ENCODE measurements around the gene TNN.
"Not testable (repeated sequence)": the region's sequence is repeated elsewhere in the genome, so short reads cannot be mapped to it uniquely, and the experiment has no call there.

Gene TNN

GRCh38 chr1:175108331-175108820 is 40.7 kb downstream of the TNN start:
- not testable (repeated sequence) for DNase-seq (ENCODE audit: low read depth, low spot score)

- no peak for DNase-seq (ENCODE audit: low read depth, low spot score)
Measured at GRCh38 chr1:175114996-175115395, 47.4 kb downstream of the TNN start.

GRCh38 chr1:175116210-175116798 is 48.7 kb downstream of the TNN start:
- DNase-seq (ENCODE audit: low read depth, low spot score) = no peak

- DNase-seq (ENCODE audit: low read depth, low spot score) = no peak
Measured at GRCh38 chr1:175116903-175117302, 49.3 kb downstream of the TNN start.

GRCh38 chr1:175118375-175119367 is 51.0 kb downstream of the TNN start:
- DNase-seq (ENCODE audit: low read depth, low spot score) = no peak

GRCh38 chr1:175120511-175120910 is 52.9 kb downstream of the TNN start:
- no peak for DNase-seq (ENCODE audit: low read depth, low spot score)

GRCh38 chr1:175124861-175125260 is 57.2 kb downstream of the TNN start:
- DNase-seq (ENCODE audit: low read depth, low spot score) = no peak

- peak; percentile 47 for DNase-seq (ENCODE audit: low read depth, low spot score)
Measured at GRCh38 chr1:175126347-175126746, 58.7 kb downstream of the TNN start.

- DNase-seq (ENCODE audit: low read depth, low spot score) = no peak
Measured at GRCh38 chr1:175127565-175127964, 59.9 kb downstream of the TNN start.

- DNase-seq (ENCODE audit: low read depth, low spot score) = no peak
Measured at GRCh38 chr1:175128523-175128922, 60.9 kb downstream of the TNN start.

- DNase-seq (ENCODE audit: low read depth, low spot score) = peak; percentile 59
Measured at GRCh38 chr1:175129182-175129581, 61.5 kb downstream of the TNN start.

GRCh38 chr1:175129644-175129996 is 62.0 kb downstream of the TNN start:
- no peak for DNase-seq (ENCODE audit: low read depth, low spot score)

GRCh38 chr1:175129997-175130648 is 62.5 kb downstream of the TNN start:
- peak; percentile 24 for DNase-seq (ENCODE audit: low read depth, low spot score)

GRCh38 chr1:175130649-175131045 is 63.0 kb downstream of the TNN start:
- DNase-seq (ENCODE audit: low read depth, low spot score) = no peak

- no peak for DNase-seq (ENCODE audit: low read depth, low spot score)
Measured at GRCh38 chr1:175131095-175131494, 63.5 kb downstream of the TNN start.

- peak; percentile 27 for DNase-seq (ENCODE audit: low read depth, low spot score)
Measured at GRCh38 chr1:175132436-175132835, 64.8 kb downstream of the TNN start.

GRCh38 chr1:175133673-175134435 is 66.2 kb downstream of the TNN start:
- peak; percentile 49 for DNase-seq (ENCODE audit: low read depth, low spot score)

GRCh38 chr1:175134500-175134899 is 66.9 kb downstream of the TNN start:
- no peak for DNase-seq (ENCODE audit: low read depth, low spot score)

- DNase-seq (ENCODE audit: low read depth, low spot score) = no peak
Measured at GRCh38 chr1:175136246-175136645, 68.6 kb downstream of the TNN start.

- DNase-seq (ENCODE audit: low read depth, low spot score) = no peak
Measured at GRCh38 chr1:175137369-175137768, 69.7 kb downstream of the TNN start.

GRCh38 chr1:175138579-175138978 is 70.9 kb downstream of the TNN start:
- DNase-seq (ENCODE audit: low read depth, low spot score) = no peak
